ENCODE measurements around the gene HNRNPR.
A peak's percentile ranks its signal among the peaks of the same experiment; 100 is the strongest.

HNRNPR gene

DNA sequence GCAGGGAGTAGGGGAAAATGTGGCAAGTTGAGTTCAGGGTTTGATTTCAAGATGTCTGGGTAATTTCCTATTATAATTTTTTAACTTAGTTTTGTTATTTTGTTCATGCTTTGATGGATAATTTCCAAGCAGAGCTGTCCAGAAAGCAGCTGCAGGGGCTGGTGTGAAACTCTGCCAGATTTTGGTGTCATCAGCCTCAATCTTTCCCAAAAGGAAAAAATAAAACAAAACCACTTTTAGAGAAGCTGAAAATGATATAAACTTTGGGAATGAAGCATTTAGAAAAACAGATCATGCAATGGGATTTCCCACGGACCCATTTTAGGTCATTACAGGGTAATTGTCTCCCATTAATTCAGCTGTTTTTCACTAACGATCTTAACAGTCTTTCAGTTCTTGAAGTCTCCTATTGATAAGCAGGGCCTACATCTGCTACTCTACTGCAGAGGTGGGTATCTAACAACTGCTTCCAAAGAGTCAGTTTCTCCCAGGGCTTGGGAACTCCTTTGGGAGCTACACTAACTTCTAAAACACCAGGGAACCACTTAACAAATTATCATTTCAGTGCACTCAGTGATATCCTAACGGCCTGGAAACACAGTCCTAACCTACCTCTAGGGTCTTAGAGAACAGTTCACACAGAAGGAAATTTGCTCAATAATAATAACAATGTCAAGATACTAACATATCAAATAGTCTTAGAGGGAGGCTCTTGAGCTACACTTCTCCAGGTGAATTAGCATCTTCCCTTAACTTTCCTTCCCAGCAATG lies 13.2 kb upstream of the HNRNPR start:
- TF ChIP-seq, protein P1, sequence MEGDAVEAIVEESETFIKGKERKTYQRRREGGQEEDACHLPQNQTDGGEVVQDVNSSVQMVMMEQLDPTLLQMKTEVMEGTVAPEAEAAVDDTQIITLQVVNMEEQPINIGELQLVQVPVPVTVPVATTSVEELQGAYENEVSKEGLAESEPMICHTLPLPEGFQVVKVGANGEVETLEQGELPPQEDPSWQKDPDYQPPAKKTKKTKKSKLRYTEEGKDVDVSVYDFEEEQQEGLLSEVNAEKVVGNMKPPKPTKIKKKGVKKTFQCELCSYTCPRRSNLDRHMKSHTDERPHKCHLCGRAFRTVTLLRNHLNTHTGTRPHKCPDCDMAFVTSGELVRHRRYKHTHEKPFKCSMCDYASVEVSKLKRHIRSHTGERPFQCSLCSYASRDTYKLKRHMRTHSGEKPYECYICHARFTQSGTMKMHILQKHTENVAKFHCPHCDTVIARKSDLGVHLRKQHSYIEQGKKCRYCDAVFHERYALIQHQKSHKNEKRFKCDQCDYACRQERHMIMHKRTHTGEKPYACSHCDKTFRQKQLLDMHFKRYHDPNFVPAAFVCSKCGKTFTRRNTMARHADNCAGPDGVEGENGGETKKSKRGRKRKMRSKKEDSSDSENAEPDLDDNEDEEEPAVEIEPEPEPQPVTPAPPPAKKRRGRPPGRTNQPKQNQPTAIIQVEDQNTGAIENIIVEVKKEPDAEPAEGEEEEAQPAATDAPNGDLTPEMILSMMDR (IDR thresholded peaks at IDR 0.05; ENCODE audit: low read depth, low read length), result no peak
- no peak overlapping the region for H3K4me3 ChIP-seq (replicated peaks in 1 of 2; ENCODE audit: low read depth in 2 of 2, low read length in 2 of 2)
- no peak for DNase-seq (ENCODE audit: low read depth in 2 of 2)

DNA sequence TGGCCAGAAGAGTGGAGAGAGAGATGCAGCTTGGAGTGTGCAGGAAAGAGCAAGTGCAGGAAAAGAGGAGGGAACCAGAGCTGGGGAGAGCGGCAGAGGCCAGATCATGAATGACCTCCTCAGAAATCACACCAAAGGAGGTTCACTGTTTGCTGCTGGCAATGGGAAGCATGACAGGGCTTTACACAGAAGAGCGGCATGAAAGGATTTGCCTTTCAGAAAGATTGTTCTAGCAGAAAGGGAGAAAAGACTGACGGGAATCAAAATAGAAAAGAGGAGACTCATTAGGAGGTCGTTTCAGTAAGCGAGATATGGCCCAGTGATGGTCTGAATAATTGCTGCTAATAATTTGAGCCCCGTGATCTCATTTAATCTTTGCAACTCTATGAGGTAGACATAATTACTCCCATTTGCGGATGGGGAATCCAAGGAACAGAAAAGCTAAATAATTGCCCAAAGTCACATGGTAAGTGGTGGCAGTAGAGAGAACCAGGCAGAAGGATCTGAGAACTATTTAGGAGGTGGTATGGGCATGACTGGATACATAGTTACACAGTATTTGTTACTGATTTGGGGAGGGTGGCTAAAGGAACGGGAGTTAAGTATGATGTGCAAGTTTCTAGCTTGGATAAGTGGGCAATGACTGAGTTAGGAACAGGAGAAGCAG lies 12.5 kb upstream of the HNRNPR start:
- no peak overlapping the region for H3K4me3 ChIP-seq (replicated peaks in 1 of 2; ENCODE audit: low read depth in 2 of 2, low read length in 2 of 2)
- TF ChIP-seq, protein P1 (IDR thresholded peaks at IDR 0.05; ENCODE audit: low read depth, low read length), result no peak
- no peak for DNase-seq (ENCODE audit: low read depth in 2 of 2)

DNA sequence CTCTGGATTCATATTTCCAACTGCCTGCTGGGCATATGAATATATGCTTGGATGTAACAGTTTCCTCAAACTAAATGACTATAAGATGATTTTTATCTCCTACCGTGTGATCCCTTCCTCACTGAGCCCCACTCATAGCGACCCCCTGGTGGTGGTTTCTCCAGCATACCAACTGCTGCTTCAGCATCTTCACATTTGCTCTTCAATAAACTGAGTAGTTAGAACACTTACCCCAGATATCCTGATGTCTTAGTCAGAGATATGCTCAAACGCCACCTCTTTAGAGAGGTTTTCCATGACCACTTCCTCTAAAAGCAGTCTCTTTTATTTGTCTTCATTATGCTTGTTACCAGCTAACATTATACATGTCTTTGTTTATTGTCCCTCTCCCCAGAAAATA lies 10.2 kb upstream of the HNRNPR start:
- no peak overlapping the region for H3K4me3 ChIP-seq (replicated peaks in 1 of 2; ENCODE audit: low read depth in 2 of 2, low read length in 2 of 2)
- TF ChIP-seq, protein P1 (IDR thresholded peaks at IDR 0.05; ENCODE audit: low read depth, low read length), result no peak
- no peak for DNase-seq (ENCODE audit: low read depth in 2 of 2)

DNA sequence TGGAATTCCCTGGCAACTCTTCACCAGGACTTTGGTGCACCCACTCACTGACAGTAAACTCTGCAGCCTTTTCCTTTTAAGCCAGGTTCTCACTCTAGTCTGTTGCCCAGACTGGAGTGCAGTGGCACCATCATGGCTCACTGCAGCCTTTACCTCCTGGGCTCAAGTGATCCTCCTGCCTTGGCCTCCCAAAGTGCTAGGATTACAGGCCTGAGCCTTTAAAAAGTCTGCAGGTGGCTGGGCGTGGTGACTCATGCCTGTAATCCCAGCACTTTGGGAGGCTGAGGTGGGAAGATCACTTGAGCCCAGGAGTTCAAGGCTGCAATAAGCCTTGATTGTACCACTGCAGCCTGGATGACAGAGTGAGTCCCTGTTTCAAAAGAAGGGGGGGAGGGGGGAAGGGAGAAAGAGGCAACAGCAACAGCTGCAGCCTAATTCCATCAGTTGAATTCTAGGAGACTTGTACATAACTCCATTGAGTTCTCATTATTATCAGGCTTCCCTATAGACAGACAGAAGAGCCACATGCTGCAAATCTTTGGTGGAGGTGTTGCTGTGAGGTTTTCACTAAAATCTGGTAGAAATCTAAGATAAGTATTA lies 8.1 kb upstream of the HNRNPR start:
- no peak overlapping the region for H3K4me3 ChIP-seq (replicated peaks in 1 of 2; ENCODE audit: low read depth in 2 of 2, low read length in 2 of 2)
- TF ChIP-seq, protein P1 (IDR thresholded peaks at IDR 0.05; ENCODE audit: low read depth, low read length), result no peak

DNA sequence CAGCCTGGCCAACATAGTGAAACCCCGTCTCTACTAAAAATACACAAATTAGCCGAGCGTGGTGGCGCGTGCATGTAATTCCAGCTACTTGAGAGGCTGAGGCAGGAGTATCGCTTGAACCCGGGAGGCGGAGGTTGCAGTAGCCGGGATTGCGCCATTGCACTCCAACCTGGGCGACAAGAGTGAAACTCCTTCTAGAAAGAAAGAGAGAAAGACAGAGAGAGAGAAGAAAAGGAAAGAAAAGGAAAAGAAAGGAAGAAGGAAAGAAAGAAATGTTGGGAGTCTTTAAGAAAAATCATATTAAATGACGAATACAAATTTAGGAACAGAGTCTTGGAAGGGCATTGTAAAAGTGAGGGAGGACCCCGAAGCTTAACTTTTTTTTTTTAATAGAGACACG lies 1.8 kb upstream of the HNRNPR start:
- TF ChIP-seq, protein P1 (IDR thresholded peaks at IDR 0.05; ENCODE audit: low read depth, low read length), result no peak
- DNase-seq (ENCODE audit: low read depth in 2 of 2), result no peak
- H3K4me3 ChIP-seq (replicated peaks in 1 of 2; ENCODE audit: low read depth in 2 of 2, low read length in 2 of 2), result no peak overlapping the region

More for the DNA sequence above, 8.1 kb upstream of the HNRNPR start:
- no peak for DNase-seq (ENCODE audit: low read depth in 2 of 2)

DNA sequence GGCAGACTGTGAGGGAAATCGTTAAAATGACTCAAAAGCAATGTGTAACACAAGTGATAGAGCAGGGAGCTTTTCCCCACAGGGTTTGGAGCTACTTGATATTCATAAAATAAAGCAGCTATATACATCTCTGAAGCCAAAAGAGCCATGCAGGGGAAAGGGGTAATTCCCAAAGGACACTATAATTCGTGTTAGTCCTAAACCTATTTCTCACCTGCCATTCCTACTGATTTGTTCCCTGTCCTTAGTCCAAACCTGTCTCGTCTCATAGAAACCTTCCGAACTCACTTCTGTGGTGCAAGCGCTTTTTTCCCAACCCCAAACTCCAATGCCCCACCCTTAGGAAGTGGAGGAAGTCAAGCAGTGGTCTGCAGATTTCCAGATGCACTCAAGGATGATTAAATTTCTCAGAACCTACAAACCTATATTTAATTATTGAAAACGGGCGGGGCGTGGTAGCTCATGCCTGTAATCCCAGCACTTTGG lies 946 bp upstream of the HNRNPR start:
- TF ChIP-seq, protein P1 (IDR thresholded peaks at IDR 0.05; ENCODE audit: low read depth, low read length), result no peak
- DNase-seq (ENCODE audit: low read depth in 2 of 2), result no peak
- peak overlapping the region; percentile 59 to 64 for H3K4me3 ChIP-seq (replicated peaks in 1 of 2; ENCODE audit: low read depth in 2 of 2, low read length in 2 of 2)
